ENCODE results near the gene UBE2J2.

The UBE2J2 gene

GRCh38 chr1:1225238-1225845 is 48.3 kb downstream of the UBE2J2 start:
- Histone ChIP-seq H3K36me3 (ENCODE audit: insufficient read depth, low read length) (peaks cover 6% of the 10 kb centered on the region; the same call in 1 of the 2 replicates), H3K9ac (ENCODE audit: low read depth, low read length) (no peak overlapping the region)

GRCh38 chr1:1223891-1224290 is 49.8 kb downstream of the UBE2J2 start:
- Histone ChIP-seq H3K9ac (ENCODE audit: low read depth, low read length) (no peak overlapping the region), H3K9me3 (ENCODE audit: control insufficient read depth, insufficient read depth, low read length) (no peaks in the 10 kb centered on the region), H3K36me3 (ENCODE audit: insufficient read depth, low read length) (peaks cover 6% of the 10 kb centered on the region; the same call in 1 of the 2 replicates), H3K4me1 (ENCODE audit: insufficient read depth, low read length) (no peaks in the 10 kb centered on the region)

More at GRCh38 chr1:1225238-1225845, 48.3 kb downstream of the UBE2J2 start:
- Histone ChIP-seq H3K4me1 (ENCODE audit: insufficient read depth, low read length) (no peaks in the 10 kb centered on the region), H3K9me3 (ENCODE audit: control insufficient read depth, insufficient read depth, low read length) (no peaks in the 10 kb centered on the region)

DNA sequence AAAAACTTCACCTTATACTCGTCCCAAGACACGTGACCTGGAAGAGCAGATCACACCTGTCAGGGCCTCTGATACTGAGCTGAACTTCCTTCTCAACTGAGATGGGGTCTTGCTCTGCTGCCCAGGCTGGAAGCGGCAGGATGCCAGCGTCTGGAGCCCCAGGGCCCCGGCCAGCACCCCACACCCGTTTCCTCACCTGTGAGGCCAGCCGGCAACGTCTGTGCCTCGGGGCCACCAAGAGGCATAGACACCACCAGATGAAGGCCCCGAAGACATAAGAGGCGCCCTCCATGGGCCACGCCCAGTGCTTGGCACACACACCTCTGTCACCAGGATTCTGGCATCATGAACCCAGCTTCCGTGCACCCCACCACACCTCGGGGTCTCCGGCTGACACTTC is 50.3 kb downstream of the UBE2J2 start:
- Histone ChIP-seq H3K9me3 (ENCODE audit: control insufficient read depth, insufficient read depth, low read length) (no peaks in the 10 kb centered on the region), H3K9ac (ENCODE audit: low read depth, low read length) (no peak overlapping the region), H3K4me1 (ENCODE audit: insufficient read depth, low read length) (no peaks in the 10 kb centered on the region), H3K36me3 (ENCODE audit: insufficient read depth, low read length) (peaks cover 6% of the 10 kb centered on the region; the same call in 1 of the 2 replicates)

- Histone ChIP-seq H3K4me1 (ENCODE audit: insufficient read depth, low read length) (no peaks in the 10 kb centered on the region), H3K36me3 (ENCODE audit: insufficient read depth, low read length) (peaks cover 6% of the 10 kb centered on the region; the same call in 1 of the 2 replicates), H3K9ac (ENCODE audit: low read depth, low read length) (no peak overlapping the region), H3K9me3 (ENCODE audit: control insufficient read depth, insufficient read depth, low read length) (no peaks in the 10 kb centered on the region)
These were observed 51.0 kb downstream of the UBE2J2 start for GRCh38 chr1:1222575-1223225.

- Histone ChIP-seq H3K9me3 (ENCODE audit: control insufficient read depth, insufficient read depth, low read length) (no peaks in the 10 kb centered on the region), H3K9ac (ENCODE audit: low read depth, low read length) (no peak overlapping the region), H3K36me3 (ENCODE audit: insufficient read depth, low read length) (peaks cover 6% of the 10 kb centered on the region; the same call in 1 of the 2 replicates), H3K4me1 (ENCODE audit: insufficient read depth, low read length) (no peaks in the 10 kb centered on the region)
These were observed 51.6 kb downstream of the UBE2J2 start for GRCh38 chr1:1221887-1222574.

GRCh38 chr1:1220197-1220596 is 53.5 kb downstream of the UBE2J2 start:
- H3K36me3 ChIP-seq (ENCODE audit: insufficient read depth, low read length), result peaks cover 6% of the 10 kb centered on the region; the same call in 1 of the 2 replicates
- no peaks in the 10 kb centered on the region for H3K4me1 ChIP-seq (ENCODE audit: insufficient read depth, low read length)
- no peaks in the 10 kb centered on the region for H3K9me3 ChIP-seq (ENCODE audit: control insufficient read depth, insufficient read depth, low read length)
- no peak overlapping the region for H3K9ac ChIP-seq (ENCODE audit: low read depth, low read length)

GRCh38 chr1:1219341-1219740 is 54.3 kb downstream of the UBE2J2 start:
- Histone ChIP-seq H3K9ac (ENCODE audit: low read depth, low read length) (no peak overlapping the region), H3K9me3 (ENCODE audit: control insufficient read depth, insufficient read depth, low read length) (no peaks in the 10 kb centered on the region), H3K36me3 (ENCODE audit: insufficient read depth, low read length) (peaks cover 6% of the 10 kb centered on the region; the same call in 1 of the 2 replicates), H3K4me1 (ENCODE audit: insufficient read depth, low read length) (no peaks in the 10 kb centered on the region)

GRCh38 chr1:1218524-1219200 is 55.0 kb downstream of the UBE2J2 start:
- Histone ChIP-seq H3K9ac (ENCODE audit: low read depth, low read length) (no peak overlapping the region), H3K9me3 (ENCODE audit: control insufficient read depth, insufficient read depth, low read length) (no peaks in the 10 kb centered on the region), H3K4me1 (ENCODE audit: insufficient read depth, low read length) (no peaks in the 10 kb centered on the region), H3K36me3 (ENCODE audit: insufficient read depth, low read length) (peaks cover 6% of the 10 kb centered on the region; the same call in 1 of the 2 replicates)

DNA sequence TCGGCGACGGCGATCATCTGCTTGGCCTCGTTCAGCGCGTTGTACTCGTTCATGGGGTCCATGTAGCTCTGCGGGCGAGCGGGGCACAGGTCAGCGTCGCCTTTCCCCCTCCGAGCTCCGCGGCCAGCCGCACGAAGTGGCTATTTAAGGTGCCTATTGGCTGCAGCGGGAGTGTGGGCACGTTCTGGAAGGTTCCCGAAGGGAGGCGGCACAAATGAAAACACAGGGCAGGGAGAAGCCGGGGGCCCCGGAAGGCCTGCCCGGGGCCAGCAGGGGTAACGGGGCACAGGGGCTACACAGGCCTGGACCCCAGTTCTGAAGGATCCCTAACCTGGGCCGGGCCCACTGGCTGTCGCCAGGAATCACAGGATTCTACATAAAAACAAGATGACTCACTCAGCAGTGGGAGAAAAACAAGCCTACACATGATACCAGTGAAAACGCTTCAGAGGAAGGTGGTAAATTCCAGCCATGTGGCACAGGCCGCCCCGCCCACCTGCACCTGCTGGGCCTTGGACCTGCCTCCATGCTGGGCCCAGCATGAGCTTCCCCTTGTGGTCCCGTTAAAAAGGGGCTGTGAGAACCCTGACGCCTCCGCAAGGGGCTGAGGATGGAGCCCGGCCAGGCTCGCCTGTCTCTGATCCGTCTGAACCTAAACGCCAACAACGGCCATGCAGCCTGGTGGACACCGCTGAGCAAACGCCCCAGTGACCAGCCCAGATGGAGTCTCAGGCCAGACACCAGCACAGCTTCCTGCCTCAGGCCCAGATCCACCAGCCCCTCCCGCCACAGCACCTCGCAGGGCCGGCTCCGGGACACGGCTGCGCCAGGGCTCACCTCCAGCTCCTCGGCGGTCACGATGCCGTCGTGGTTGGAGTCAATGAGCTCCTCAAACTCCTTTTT is 55.8 kb downstream of the UBE2J2 start:
- Histone ChIP-seq H3K9ac (ENCODE audit: low read depth, low read length) (no peak overlapping the region), H3K36me3 (ENCODE audit: insufficient read depth, low read length) (peaks cover 6% of the 10 kb centered on the region; the same call in 1 of the 2 replicates), H3K4me1 (ENCODE audit: insufficient read depth, low read length) (no peaks in the 10 kb centered on the region), H3K9me3 (ENCODE audit: control insufficient read depth, insufficient read depth, low read length) (no peaks in the 10 kb centered on the region)

- Histone ChIP-seq H3K9me3 (ENCODE audit: control insufficient read depth, insufficient read depth, low read length) (no peaks in the 10 kb centered on the region), H3K36me3 (ENCODE audit: insufficient read depth, low read length) (no peaks in the 10 kb centered on the region), H3K4me1 (ENCODE audit: insufficient read depth, low read length) (no peaks in the 10 kb centered on the region), H3K9ac (ENCODE audit: low read depth, low read length) (no peak overlapping the region)
These were observed 56.7 kb downstream of the UBE2J2 start for GRCh38 chr1:1216770-1217620.

GRCh38 chr1:1215881-1216605 is 57.6 kb downstream of the UBE2J2 start:
- Histone ChIP-seq H3K9me3 (ENCODE audit: control insufficient read depth, insufficient read depth, low read length) (no peaks in the 10 kb centered on the region), H3K9ac (ENCODE audit: low read depth, low read length) (no peak overlapping the region), H3K36me3 (ENCODE audit: insufficient read depth, low read length) (no peaks in the 10 kb centered on the region), H3K4me1 (ENCODE audit: insufficient read depth, low read length) (no peaks in the 10 kb centered on the region)

GRCh38 chr1:1215080-1215676 is 58.5 kb downstream of the UBE2J2 start:
- H3K9me3 ChIP-seq (ENCODE audit: control insufficient read depth, insufficient read depth, low read length), result no peaks in the 10 kb centered on the region
- H3K4me1 ChIP-seq (ENCODE audit: insufficient read depth, low read length), result no peaks in the 10 kb centered on the region
- no peak overlapping the region for H3K9ac ChIP-seq (ENCODE audit: low read depth, low read length)
- H3K36me3 ChIP-seq (ENCODE audit: insufficient read depth, low read length), result no peaks in the 10 kb centered on the region
